Inflammatory macrophage treated with lipopolysaccharide for 1 hour (primary cell): ENCODE measurements around the gene RAP1GAP.

ENCODE experiments used
- DNase-seq, 2 donors: peaks; one replicate each; pipeline ENCODE4 v3.0.0-alpha.2; 2020 to 2022

Gene RAP1GAP

DNA sequence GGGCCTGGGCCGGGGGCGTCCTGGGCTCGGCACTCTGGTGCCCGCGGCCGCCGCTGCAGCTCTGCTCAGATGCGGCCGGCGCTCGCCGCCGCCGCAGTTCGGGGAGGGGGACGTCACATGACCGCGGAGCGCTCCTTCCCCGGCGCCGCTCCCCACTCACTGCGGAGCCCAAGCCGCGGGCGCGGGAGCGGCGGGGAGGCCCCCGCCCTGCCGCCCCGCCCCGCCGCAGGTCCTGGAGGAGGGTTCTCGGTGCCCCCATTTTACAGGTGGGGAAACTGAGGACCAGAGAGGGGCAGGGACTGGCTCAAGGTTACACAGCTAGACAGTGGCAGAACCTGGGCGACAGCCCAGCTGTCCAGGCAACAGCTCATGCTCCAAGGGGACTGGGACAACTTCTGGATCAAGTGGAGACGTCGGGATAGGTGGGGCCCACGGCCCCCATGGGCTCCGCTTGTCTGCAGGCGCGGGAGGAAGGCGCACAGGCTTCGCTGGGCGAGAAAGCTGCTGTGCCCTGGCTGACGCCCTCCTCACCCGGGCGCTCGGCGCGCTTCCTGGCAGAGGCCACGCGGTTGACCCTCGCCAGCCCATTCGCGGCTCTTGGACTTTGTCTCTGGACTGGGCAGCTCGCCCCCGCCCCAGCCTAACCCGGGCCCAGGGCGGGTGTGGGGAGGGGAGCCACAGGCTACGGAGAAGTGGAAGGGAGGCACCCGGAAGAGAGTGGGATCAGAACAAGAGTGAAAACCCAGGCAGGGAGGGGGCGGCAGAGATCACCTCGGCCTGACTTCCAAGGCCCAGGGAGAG is at the start of gene RAP1GAP:
Gene RAP1GAP (minus strand): TSS at position 100 of the 801 bp plus-strand sequence. CDS start 49,325 bp downstream, outside the sequence.
- no peak for DNase-seq

GRCh38 chr1:21716169-21716568 is 47.0 kb upstream of the RAP1GAP start:
- DNase-seq, result no peak

GRCh38 chr1:21707891-21708290 is 38.7 kb upstream of the RAP1GAP start:
- no peak for DNase-seq

DNA sequence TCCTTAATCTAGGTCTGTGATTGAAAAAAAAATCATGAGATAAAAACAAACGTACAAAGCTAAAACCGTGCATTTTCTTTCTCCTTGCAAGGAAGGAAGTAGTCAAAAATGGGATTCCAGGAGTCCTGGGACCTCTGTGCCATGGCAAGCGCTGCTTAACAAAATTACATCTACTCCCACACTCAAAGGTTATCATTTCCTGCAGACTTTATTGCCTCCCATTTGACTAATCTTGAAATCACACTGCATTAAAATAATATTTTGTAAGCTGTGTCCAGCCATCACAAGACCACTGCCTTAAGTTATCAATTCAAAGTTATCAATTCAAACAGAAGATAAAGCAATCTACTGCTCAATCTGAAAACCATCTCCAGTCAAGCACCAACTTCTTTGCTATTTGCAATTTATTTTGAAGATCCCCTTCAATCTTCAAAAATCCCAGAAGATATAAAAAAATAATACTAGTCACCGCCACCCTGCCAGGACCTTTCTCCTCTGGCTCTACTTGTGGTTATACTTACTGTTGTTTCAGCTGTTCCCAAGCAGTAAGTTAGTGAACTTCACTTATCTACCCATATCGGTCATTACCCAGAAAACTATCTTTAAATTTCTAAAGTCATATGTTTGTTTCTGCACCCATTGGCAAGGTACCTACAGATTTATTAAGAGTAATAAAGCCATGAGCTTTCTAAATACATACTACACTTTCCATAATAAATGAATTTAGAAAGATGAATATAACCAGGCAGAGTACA is 38.1 kb upstream of the RAP1GAP start:
- DNase-seq, result no peak

DNA sequence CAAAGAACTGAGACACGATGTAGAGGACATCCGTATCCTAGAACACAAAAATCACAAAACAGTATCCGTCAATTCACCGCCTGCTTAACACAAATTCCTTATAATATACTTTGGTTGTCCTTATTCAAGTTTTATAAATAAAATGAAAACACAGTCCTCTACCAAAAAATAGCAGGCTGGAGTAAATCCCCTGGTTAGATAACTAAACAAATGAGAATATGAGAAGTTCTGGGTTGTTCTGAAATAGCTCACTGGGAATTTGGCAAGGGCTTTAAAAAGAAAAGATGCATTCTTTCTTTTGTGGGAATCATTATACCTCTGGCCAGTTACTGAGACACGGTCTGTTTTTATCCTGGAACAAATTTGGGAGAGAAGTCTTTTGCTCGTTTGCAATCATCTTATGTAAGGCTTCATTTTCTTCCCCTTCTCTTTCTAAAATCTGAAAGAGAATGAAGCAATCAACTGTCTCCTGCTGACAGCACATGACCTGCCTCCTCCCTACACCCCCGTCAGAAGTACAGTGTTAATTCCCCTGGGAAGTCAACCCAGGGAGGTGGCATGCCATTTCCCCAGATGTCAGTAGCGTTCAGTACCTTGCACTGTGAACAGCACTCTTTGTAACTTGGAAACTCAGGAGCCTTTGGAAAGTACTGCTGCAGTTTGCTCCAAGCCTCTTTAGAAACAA is 37.1 kb upstream of the RAP1GAP start:
- DNase-seq, result peak; percentile 63 to 83

GRCh38 chr1:21705303-21705980 is 36.3 kb upstream of the RAP1GAP start:
- no peak for DNase-seq

DNA sequence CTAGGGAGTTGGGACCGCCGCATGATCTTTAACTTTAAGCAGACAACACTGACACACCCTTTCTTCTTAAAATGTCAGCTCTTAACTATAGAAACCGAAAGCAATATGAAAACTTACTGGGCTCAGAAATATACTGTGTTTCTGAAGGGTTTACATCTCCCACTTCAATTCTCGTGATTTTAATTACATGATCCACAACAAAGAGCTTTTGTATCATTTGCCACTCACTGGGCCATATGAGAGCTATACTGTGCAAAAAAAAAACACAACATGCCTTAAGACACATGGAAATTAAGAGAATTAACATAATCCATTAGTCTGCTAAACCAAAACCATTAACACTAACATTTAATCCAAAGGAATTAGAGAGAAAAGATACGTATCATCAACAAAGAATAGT is 35.0 kb upstream of the RAP1GAP start:
- DNase-seq, result no peak

- DNase-seq, result peak; percentile 13 to 34
These were observed 34.3 kb upstream of the RAP1GAP start for GRCh38 chr1:21703318-21703963.

- no peak for DNase-seq
These were observed 33.6 kb upstream of the RAP1GAP start for GRCh38 chr1:21702780-21703179.

GRCh38 chr1:21701401-21701800 is 32.2 kb upstream of the RAP1GAP start:
- no peak for DNase-seq

DNA sequence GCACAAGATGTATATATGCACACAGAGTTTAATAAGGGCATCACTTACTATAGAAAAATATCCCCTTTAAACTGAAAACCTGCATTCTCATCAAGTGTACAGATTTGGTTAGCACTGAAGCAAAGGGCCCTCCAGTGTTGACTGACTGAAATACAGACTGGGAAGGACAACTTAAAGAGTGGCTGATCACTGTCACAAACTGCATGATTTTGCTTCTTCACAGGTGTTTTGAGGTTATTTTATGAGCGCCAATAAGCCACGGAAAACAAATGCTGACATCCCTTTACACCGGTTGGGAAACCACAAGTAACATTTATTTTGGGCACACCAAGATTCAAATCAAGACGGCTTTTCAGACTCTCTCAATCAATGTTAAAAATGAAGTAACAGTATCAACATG is 30.9 kb upstream of the RAP1GAP start:
- no peak for DNase-seq

- no peak for DNase-seq
These were observed 27.8 kb upstream of the RAP1GAP start for GRCh38 chr1:21696931-21697330.

DNA sequence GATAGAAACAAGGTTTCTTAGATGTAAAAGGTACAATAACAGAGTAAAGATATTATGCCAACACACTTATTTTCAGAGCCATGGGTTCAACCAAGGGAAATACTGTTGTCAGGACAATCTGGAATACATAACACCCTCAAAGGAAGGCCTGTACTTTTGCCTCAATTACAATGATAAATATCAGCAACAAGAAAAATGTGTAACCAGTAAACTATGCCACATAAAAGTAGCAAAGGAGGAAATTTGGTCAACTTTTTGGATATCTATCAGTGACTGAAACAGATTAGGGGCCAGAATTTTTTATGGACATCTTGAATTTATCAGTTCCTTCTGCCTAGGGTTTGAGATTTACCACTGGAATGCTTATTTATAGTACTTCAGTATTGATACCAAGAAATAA is 24.6 kb upstream of the RAP1GAP start:
- no peak for DNase-seq

DNA sequence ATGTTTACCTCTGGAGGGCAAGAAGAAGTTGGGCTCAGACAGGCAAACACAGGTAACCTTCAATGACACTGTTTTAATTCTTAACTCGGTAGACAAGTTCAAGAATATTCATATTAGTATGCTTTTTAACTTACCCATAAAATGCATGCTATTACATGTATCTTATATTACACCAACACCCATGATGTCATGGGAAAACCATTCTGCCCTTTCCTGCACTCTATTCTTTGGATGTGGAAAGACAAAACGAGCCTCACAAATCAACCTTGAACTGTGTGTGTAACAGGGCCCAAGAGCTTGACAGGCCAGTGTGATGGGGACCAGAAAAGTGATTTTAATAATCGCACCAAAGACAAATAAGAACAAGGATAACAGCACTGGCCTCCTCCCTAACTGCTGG is 22.6 kb upstream of the RAP1GAP start:
- DNase-seq, result no peak

GRCh38 chr1:21689661-21690372 is 20.7 kb upstream of the RAP1GAP start:
- no peak for DNase-seq

- no peak for DNase-seq
These were observed 17.9 kb upstream of the RAP1GAP start for GRCh38 chr1:21687081-21687529.

- no peak for DNase-seq
These were observed 17.0 kb upstream of the RAP1GAP start for GRCh38 chr1:21685946-21686678.

GRCh38 chr1:21681426-21681825 is 12.3 kb upstream of the RAP1GAP start:
- DNase-seq, result no peak

DNA sequence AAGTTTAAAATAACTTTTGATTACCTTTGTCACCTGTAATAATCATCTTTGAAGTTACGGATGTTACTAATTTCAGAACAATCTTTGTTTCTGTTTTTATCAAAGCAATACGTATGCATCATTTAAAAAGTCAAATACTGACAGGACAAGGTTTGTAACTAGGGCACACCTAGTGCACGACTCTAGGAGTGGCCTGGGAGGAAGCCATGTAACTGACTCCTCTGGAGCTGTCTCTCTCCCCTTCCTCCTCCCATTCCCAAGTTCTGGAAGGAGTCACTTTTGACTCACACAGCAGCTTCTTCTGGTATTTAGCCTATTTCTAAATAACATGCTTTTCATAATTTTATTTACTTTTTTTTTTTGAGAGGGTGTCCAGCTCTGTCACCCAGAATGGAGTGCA is 11.8 kb upstream of the RAP1GAP start:
- DNase-seq, result no peak

DNA sequence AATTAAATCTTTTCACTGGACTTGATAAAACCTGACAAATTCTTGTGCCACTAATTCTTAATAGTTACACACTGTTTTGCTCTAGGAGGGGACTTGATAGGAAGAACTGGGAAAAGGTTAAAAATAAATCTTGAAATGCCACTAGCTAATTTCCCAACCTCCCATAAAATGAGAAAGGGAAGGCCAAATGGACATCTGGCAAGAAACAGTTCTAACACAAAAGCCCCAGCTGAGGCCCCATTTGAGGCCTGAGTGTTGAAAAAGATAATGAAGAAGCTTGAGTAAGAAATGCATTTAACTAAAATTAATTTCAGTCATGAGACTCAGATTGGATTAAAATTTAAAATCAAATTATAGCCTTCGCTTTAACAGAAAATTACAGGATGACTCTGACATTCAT is 11.2 kb upstream of the RAP1GAP start:
- no peak for DNase-seq

DNA sequence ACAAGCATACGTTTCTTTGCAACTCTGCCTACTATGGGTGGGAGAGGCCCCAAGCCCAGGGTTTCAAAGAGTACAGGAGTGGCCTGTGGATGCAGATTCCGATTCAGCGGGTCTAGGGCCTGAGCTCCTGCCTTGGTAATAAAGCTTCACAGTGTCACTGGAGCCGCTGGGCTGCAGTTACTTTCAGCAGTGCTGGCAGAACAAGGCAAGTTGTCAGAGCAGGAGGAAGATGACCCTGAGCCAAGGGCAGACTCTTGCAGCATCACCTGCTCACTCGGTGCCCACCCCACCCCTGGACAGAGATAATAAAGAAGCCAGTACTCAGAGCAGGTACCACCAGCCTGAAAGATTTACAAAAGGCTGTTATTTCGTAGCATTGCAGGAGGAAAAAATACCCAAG is 8.0 kb upstream of the RAP1GAP start:
- DNase-seq, result no peak
